Thymus (tissue), 11 donors: ENCODE data around the gene UQCC2. TPM values are rescaled to one million over a fixed set of nuclear protein-coding genes. Genes with fewer than 3 reads are reported as not detected.

Experiments
- DNase-seq, 9 donors: peaks; one replicate each; pipeline ENCODE4 v3.0.0-alpha.2; 2013; ENCODE audit warnings: low spot score in 9 of 9, low read depth in 6 of 9, missing footprints in 1 of 9
- H3K27ac ChIP-seq, 2 donors: one replicate each; pipeline ENCODE4 v1.5.1; 2013; ENCODE audit warnings: control low read depth in 1 of 2, low read depth in 1 of 2, low read length in 1 of 2, mild to moderate bottlenecking in 1 of 2, moderate library complexity in 1 of 2
- H3K27me3 ChIP-seq, 2 donors: one replicate each; pipeline ENCODE4 v1.5.1; 2013; ENCODE audit warnings: low read length in 1 of 2; ENCODE audit not compliant: control insufficient read depth in 2 of 2, insufficient read depth in 1 of 2
- H3K36me3 ChIP-seq, 2 donors: one replicate each; pipeline ENCODE4 v1.5.1; 2013; ENCODE audit warnings: low read length in 1 of 2, mild to moderate bottlenecking in 1 of 2, moderate library complexity in 1 of 2; ENCODE audit not compliant: control insufficient read depth in 2 of 2, insufficient read depth in 2 of 2
- H3K4me1 ChIP-seq, 2 donors: one replicate each; pipeline ENCODE4 v1.5.1; 2013; ENCODE audit warnings: low read length in 2 of 2; ENCODE audit not compliant: control insufficient read depth in 2 of 2, insufficient read depth in 2 of 2
- H3K4me3 ChIP-seq, 2 donors: one replicate each; pipeline ENCODE4 v1.5.1; 2013; ENCODE audit warnings: low read length in 2 of 2, control low read depth in 1 of 2, mild to moderate bottlenecking in 1 of 2
- H3K9me3 ChIP-seq, 2 donors: one replicate each; pipeline ENCODE4 v1.5.1; 2013; ENCODE audit warnings: low read length in 1 of 2, mild to moderate bottlenecking in 1 of 2; ENCODE audit not compliant: control insufficient read depth in 2 of 2, insufficient read depth in 1 of 2
- WGBS: extraction: QIAGEN DNeasy Blood & Tissue Kit; methylation state at CpG from one replicate; pipeline ENCODE4 v1.1.7; 2013; 5-methylcytosine and 5-hydroxymethylcytosine counted together
- polyA plus RNA-seq: library from polyadenylated mRNA; stranded (reverse); fragments of 200-250 nt; gene quantifications from one replicate; pipeline ENCODE4 v1.2.3, GENCODE V29; 2013
- total RNA-seq: library from RNA; stranded (reverse); fragments of 120-200 nt; gene quantifications from one replicate; pipeline ENCODE4 v1.2.4, GENCODE V29; 2013
- donor health status: healthy.

Gene UQCC2
- total and polyA plus RNA-seq, 2 donors = 67.3 to 88.4 TPM

DNA sequence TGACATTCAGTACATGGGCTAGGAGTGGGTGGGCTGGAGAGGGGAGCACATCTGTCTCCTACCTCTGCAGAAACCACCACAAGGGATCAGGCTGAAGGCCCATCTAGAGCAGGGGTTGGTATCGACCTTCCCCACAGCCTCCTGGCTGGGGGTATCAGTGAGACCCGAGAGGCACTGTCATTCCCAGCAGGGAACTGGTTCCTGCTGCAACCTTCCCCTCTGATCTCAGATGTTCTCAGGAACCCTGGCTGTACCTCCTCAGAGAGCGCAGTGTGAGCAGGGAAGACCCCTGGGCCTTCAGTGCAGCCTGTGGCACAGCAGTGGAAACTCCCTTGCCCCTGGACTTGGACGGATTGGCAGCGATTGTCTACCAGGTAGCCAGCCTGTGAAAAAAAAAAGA, 27.4 kb upstream of the UQCC2 start:
- Histone ChIP-seq H3K36me3 (no peaks in the 10 kb centered on the region), H3K27ac (no peak overlapping the region)

GRCh38 chr6:33738153-33738552, 26.7 kb upstream of the UQCC2 start:
- no peaks in the 10 kb centered on the region for H3K4me1 ChIP-seq
- no peak for DNase-seq
- H3K4me3 ChIP-seq = no peak overlapping the region
- no peaks in the 10 kb centered on the region for H3K36me3 ChIP-seq
- H3K27me3 ChIP-seq = peaks cover 0 to 13% of the 10 kb centered on the region in 2 donors
- no peak overlapping the region for H3K27ac ChIP-seq
- WGBS = 91% methylated on average over 9 of the region's 9 CpGs
- H3K9me3 ChIP-seq = no peaks in the 10 kb centered on the region

More for the DNA sequence above, 27.4 kb upstream of the UQCC2 start:
- Histone ChIP-seq H3K27me3 (peaks cover 0 to 18% of the 10 kb centered on the region in 2 donors), H3K4me3 (no peak overlapping the region), H3K4me1 (peaks cover 0 to under 1% of the 10 kb centered on the region in 2 donors), H3K9me3 (no peaks in the 10 kb centered on the region)
- 98% methylated on average over 5 of the region's 5 CpGs for WGBS
- DNase-seq = no peak

GRCh38 chr6:33737267-33738026, 25.9 kb upstream of the UQCC2 start:
- Histone ChIP-seq H3K27ac (no peak overlapping the region), H3K9me3 (no peaks in the 10 kb centered on the region), H3K27me3 (peaks cover 0 to 7% of the 10 kb centered on the region in 2 donors), H3K4me3 (no peak overlapping the region), H3K36me3 (no peaks in the 10 kb centered on the region), H3K4me1 (no peaks in the 10 kb centered on the region)
- no peak for DNase-seq
- 97% methylated on average over 15 of the region's 15 CpGs for WGBS

DNA sequence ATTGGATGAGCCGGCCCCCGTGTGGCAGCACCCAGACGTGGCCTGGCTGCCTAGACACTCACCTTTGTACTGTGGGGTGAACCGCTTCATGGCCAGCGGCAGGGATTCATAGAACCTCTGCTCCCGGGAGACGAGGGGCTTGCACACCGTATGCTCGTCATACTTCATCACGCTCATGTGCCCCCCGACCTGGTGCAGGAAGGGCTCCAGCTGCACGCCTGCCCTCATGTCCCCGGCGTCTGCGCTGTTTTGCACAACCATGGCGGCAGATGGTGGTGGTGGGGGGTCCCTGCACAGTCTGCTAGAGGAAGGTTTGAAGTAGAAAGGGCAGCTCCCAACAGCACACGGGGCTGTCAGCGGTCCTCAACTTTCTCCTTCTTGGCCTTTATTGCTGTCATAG, 23.7 kb upstream of the UQCC2 start:
- Histone ChIP-seq H3K27ac (no peak overlapping the region), H3K36me3 (no peaks in the 10 kb centered on the region), H3K4me3 (no peak overlapping the region), H3K27me3 (peaks cover 0 to 2% of the 10 kb centered on the region in 2 donors), H3K9me3 (no peaks in the 10 kb centered on the region), H3K4me1 (no peaks in the 10 kb centered on the region)
- WGBS = 89% methylated on average over 18 of the region's 18 CpGs
- no peak for DNase-seq

DNA sequence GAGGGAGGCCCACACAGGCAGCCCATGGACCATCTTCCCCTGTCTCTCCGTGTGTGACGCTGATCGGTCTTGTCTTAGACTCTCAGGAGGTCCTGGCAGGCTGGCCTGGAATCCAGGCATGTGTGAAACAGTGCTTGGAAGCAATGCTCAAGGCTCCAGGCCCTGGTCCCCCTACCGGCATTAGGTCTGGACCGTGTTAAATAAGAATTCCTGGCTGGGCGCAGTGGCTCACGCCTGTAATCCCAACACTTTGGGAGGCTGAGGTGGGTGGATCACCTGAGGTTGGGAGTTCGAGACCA, 22.2 kb upstream of the UQCC2 start:
- Histone ChIP-seq H3K27ac (no peak overlapping the region), H3K4me3 (no peak overlapping the region), H3K4me1 (no peaks in the 10 kb centered on the region), H3K36me3 (no peaks in the 10 kb centered on the region), H3K9me3 (no peaks in the 10 kb centered on the region), H3K27me3 (peaks cover 0 to under 1% of the 10 kb centered on the region in 2 donors)
- DNase-seq = no peak
- WGBS = 97% methylated on average over 8 of the region's 8 CpGs

- Histone ChIP-seq H3K36me3 (no peaks in the 10 kb centered on the region), H3K4me3 (no peak overlapping the region), H3K27ac (no peak overlapping the region), H3K9me3 (no peaks in the 10 kb centered on the region), H3K27me3 (peaks cover 0 to 3% of the 10 kb centered on the region in 2 donors), H3K4me1 (no peaks in the 10 kb centered on the region)
- no peak for DNase-seq
- WGBS = 95% methylated on average over 13 of the region's 13 CpGs
These were observed 21.6 kb upstream of the UQCC2 start for GRCh38 chr6:33732817-33733708.

DNA sequence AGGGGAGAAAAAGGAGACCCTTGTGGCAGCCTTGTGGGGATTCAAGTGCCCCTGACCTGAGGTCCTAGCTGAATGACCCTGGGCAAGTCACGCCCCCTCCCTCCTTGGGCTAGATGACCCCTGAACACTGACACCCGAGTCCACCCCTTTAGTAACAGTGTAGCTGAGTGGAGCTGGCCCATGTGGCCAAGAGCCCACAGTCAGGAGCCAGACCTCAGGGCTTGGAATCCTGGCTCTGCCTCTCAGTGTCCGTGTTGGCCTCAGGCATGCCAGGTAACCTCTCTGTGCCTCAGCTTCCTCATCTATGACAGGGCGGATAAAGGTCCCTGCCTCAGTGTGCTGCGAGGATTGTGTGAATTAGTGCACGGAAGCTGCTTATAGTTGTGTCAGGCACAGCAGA, 20.9 kb upstream of the UQCC2 start:
- WGBS = 97% methylated on average over 6 of the region's 6 CpGs
- H3K4me3 ChIP-seq = no peak overlapping the region
- no peak for DNase-seq

DNA sequence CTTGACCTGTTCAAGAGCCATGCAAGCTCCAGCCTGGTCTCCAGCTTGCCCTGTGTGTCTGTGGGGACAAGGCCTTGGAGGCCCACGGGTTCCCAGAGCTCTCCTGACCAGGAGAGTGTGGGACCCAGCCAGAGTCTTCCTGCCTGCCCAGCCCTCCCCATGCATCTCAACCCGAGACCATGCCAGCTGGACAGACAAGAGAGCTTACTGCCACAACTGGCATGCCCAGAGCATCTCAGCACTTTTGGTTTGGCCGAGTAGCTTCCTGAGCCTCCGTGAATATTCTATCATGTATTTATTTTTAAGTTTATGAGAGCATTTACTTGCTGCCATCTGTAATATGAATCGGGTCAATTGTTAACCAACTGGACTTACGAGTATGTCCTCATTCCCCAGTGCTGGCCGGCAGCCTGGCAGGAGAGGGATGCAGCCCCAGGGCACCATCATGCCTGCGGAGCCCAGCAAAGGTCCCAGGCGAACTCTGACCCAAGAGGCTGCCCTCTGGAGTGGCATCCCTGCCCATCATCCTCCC, 20.3 kb upstream of the UQCC2 start:
- Histone ChIP-seq H3K36me3 (no peaks in the 10 kb centered on the region), H3K4me3 (no peak overlapping the region), H3K9me3 (no peaks in the 10 kb centered on the region), H3K4me1 (no peaks in the 10 kb centered on the region), H3K27ac (no peak overlapping the region), H3K27me3 (peaks cover 0 to 5% of the 10 kb centered on the region in 2 donors)
- no peak for DNase-seq
- 95% methylated on average over 9 of the region's 9 CpGs for WGBS

More for the DNA sequence above, 20.9 kb upstream of the UQCC2 start:
- Histone ChIP-seq H3K36me3 (no peaks in the 10 kb centered on the region), H3K27me3 (peaks cover 0 to 3% of the 10 kb centered on the region in 2 donors), H3K9me3 (no peaks in the 10 kb centered on the region), H3K27ac (no peak overlapping the region), H3K4me1 (no peaks in the 10 kb centered on the region)

- no peak overlapping the region for H3K4me3 ChIP-seq
- no peak overlapping the region for H3K27ac ChIP-seq
- no peak for DNase-seq
- 92% methylated on average over 7 of the region's 7 CpGs for WGBS
- H3K27me3 ChIP-seq = peaks cover 0 to 6% of the 10 kb centered on the region in 2 donors
- no peaks in the 10 kb centered on the region for H3K4me1 ChIP-seq
- H3K36me3 ChIP-seq = no peaks in the 10 kb centered on the region
- H3K9me3 ChIP-seq = no peaks in the 10 kb centered on the region
These were observed 19.5 kb upstream of the UQCC2 start for GRCh38 chr6:33731035-33731434.
